Measurements from ENCODE around the gene MZF1. TPM values are rescaled to one million over a fixed set of nuclear protein-coding genes. Genes with fewer than 3 reads are reported as not detected.

Gene MZF1
- total RNA-seq, 1 donor from 2014 or later = 44.3 TPM

DNA sequence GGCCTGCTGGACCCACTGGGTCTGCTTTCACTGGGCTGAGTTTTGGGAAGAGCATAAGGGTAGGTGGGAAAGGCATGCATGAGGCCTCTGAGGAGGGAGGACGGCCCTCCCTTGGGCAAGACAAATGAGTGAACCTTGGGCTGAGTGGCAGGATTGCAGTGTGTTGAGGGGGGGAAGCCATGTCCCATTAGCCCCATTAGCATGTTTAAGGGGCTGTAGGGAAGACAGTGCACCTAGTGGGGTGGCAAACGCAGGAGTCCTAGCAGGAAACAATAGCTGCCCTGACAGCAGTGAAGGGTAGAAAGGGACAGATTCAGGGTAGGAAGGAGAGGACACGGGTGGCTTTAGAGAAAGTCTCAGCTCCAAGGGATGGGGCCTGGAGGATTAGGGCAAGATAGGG, 50.4 kb downstream of the MZF1 start:
- peaks cover 15% of the 10 kb centered on the region for H3K4me1 ChIP-seq
- H3K27ac ChIP-seq = no peak overlapping the region
- H3K36me3 ChIP-seq = no peaks in the 10 kb centered on the region
- H3K27me3 ChIP-seq = no peaks in the 10 kb centered on the region
- TF ChIP-seq, protein P1, sequence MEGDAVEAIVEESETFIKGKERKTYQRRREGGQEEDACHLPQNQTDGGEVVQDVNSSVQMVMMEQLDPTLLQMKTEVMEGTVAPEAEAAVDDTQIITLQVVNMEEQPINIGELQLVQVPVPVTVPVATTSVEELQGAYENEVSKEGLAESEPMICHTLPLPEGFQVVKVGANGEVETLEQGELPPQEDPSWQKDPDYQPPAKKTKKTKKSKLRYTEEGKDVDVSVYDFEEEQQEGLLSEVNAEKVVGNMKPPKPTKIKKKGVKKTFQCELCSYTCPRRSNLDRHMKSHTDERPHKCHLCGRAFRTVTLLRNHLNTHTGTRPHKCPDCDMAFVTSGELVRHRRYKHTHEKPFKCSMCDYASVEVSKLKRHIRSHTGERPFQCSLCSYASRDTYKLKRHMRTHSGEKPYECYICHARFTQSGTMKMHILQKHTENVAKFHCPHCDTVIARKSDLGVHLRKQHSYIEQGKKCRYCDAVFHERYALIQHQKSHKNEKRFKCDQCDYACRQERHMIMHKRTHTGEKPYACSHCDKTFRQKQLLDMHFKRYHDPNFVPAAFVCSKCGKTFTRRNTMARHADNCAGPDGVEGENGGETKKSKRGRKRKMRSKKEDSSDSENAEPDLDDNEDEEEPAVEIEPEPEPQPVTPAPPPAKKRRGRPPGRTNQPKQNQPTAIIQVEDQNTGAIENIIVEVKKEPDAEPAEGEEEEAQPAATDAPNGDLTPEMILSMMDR (IDR thresholded peaks at IDR 0.05) = no peak
- H3K9me3 ChIP-seq = no peaks in the 10 kb centered on the region
- intact Hi-C loops (cut with DNase I) = no loop called here
- DNase-seq = no peak
- no peak overlapping the region for H3K4me3 ChIP-seq
- ATAC-seq = no peak

- Histone ChIP-seq H3K27me3 (no peaks in the 10 kb centered on the region), H3K4me3 (no peak overlapping the region), H3K4me1 (peaks cover 15% of the 10 kb centered on the region), H3K36me3 (peaks cover 8% of the 10 kb centered on the region), H3K9me3 (no peaks in the 10 kb centered on the region), H3K27ac (no peak overlapping the region)
- TF ChIP-seq, protein P1 (IDR thresholded peaks at IDR 0.05) = no peak
- ATAC-seq (no peak), DNase-seq (no peak)
- intact Hi-C loops (cut with DNase I) = no loop called here
Measured at GRCh38 chr19:58521651-58522050, 51.5 kb downstream of the MZF1 start.

- intact Hi-C loops (cut with DNase I) = no loop called here
- H3K36me3 ChIP-seq = peaks cover 20% of the 10 kb centered on the region
- DNase-seq (no peak), ATAC-seq (no peak)
- H3K27ac ChIP-seq = peak overlapping the region; percentile 91
- no peaks in the 10 kb centered on the region for H3K27me3 ChIP-seq
- peak overlapping the region; percentile 71 for H3K4me3 ChIP-seq
- H3K4me1 ChIP-seq = peaks cover 15% of the 10 kb centered on the region
- TF ChIP-seq, protein P1 (IDR thresholded peaks at IDR 0.05) = no peak
- H3K9me3 ChIP-seq = no peaks in the 10 kb centered on the region
Measured at GRCh38 chr19:58520257-58520599, 52.9 kb downstream of the MZF1 start.

- TF ChIP-seq, protein P1 (IDR thresholded peaks at IDR 0.05) = peak; percentile 46
- Histone ChIP-seq H3K27ac (peak within 1 kb of the TSS; percentile 91), H3K4me3 (peak within 1 kb of the TSS; percentile 71), H3K36me3 (peaks cover 20% of the 10 kb centered on the region), H3K9me3 (no peaks in the 10 kb centered on the region), H3K27me3 (no peaks in the 10 kb centered on the region), H3K4me1 (peaks cover 18% of the 10 kb centered on the region)
- peak; percentile 95 for DNase-seq
- peak; percentile 87 for ATAC-seq
- intact Hi-C loops (cut with DNase I) = no loop called here
Measured at GRCh38 chr19:58519355-58520256, 53.5 kb downstream of the MZF1 start, which contains the start of gene ZBTB45. ZBTB45 (minus strand) TSS chr19:58519810; CDS start chr19:58517673, 2,137 bp downstream.

- ATAC-seq = peak; percentile 51
- DNase-seq = peak; percentile 83
- H3K36me3 ChIP-seq = peaks cover 20% of the 10 kb centered on the region
- H3K4me1 ChIP-seq = peaks cover 22% of the 10 kb centered on the region
- peak overlapping the region; percentile 71 for H3K4me3 ChIP-seq
- TF ChIP-seq, protein P1 (IDR thresholded peaks at IDR 0.05) = peak; percentile 58
- peak overlapping the region; percentile 91 for H3K27ac ChIP-seq
- no peaks in the 10 kb centered on the region for H3K9me3 ChIP-seq
- H3K27me3 ChIP-seq = no peaks in the 10 kb centered on the region
- intact Hi-C loops (cut with DNase I) = no loop called here
Measured at GRCh38 chr19:58519087-58519354, 54.1 kb downstream of the MZF1 start.
